HUDEP-2 (cell line): ENCODE data around the gene CCR5AS.
"Not testable (repeated sequence)": the region's sequence is repeated elsewhere in the genome, so short reads cannot be mapped to it uniquely, and the experiment has no call there.

Experiments used
- DNase-seq, 76 experiments: peaks; one replicate each; lab custom pipeline; 2025; ENCODE audit not compliant: unreplicated experiment in 76 of 76; lab: John Stamatoyannopoulos, UW

CCR5AS gene

GRCh38 chr3:46359733-46360493, 47.0 kb downstream of the CCR5AS start:
- no peak for DNase-seq

DNA sequence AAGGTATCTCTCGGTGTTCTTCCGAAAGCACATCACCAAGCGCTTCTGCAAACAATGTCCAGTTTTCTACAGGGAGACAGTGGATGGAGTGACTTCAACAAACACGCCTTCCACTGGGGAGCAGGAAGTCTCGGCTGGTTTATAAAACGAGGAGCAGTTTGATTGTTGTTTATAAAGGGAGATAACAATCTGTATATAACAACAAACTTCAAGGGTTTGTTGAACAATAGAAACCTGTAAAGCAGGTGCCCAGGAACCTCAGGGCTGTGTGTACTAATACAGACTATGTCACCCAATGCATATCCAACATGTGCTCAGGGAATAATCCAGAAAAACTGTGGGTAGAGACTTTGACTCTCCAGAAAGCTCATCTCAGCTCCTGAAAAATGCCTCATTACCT, 48.4 kb downstream of the CCR5AS start:
- DNase-seq, result no peak

DNA sequence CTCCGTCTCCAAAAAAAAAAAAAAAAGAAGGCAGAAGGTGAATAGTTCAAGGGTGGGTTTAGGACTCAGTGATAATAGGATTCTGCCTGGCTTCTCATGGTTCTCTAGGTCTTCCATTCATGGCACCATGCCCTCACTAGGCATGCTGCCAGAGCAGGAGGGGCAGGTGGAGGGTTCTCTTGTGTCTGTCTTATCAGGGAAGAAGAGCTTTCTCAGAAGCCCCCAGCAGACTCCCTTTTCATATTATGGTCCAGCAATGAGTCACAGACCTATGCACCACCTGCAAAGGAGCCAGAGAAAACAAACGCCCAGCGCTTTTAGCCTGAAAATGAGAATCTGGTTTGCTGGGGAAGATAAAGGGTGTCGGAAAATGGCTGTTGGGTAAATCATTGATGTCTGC, 50.0 kb downstream of the CCR5AS start:
- peak in 1 of 76 experiments; percentile 1 for DNase-seq

GRCh38 chr3:46356276-46356675, 50.6 kb downstream of the CCR5AS start:
- DNase-seq, result no peak

DNA sequence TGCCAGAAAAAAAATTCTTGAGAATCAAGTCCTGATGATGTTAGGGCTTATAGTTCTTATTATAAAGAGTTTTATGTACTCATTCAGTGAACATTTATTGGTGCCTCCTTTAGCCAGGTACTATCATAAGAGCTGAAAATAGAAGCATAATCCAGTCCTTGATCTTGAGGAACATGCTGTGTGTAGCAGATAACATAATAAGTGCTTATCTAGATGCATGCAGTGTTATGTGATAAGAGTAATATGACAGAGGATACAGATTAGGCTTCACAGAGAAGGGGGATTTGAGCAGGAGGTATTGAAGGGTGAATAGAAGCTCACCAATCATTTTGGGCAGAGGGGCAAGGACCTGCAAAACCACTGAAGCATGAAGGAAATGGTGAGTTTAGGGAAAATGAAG, 51.9 kb downstream of the CCR5AS start:
- no peak for DNase-seq

DNA sequence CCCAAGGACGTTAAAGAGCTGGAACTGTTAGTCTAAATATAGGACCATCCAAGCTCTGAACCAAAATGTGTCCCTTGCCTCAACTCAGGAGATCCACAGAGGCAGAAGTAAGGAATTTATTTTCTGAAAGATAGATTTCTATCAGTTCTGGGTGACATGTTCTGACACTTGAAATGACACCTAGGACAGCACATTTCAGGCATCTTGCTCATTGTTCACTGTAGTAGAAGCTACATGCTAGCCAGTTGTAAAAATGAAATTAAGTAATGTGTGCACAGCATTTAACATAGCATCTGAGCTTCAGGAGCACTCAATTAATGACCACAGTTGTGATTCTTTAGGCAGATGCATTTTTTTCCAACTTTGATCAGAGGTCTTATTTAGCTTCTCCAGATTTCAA, 52.4 kb downstream of the CCR5AS start:
- DNase-seq, result no peak

DNA sequence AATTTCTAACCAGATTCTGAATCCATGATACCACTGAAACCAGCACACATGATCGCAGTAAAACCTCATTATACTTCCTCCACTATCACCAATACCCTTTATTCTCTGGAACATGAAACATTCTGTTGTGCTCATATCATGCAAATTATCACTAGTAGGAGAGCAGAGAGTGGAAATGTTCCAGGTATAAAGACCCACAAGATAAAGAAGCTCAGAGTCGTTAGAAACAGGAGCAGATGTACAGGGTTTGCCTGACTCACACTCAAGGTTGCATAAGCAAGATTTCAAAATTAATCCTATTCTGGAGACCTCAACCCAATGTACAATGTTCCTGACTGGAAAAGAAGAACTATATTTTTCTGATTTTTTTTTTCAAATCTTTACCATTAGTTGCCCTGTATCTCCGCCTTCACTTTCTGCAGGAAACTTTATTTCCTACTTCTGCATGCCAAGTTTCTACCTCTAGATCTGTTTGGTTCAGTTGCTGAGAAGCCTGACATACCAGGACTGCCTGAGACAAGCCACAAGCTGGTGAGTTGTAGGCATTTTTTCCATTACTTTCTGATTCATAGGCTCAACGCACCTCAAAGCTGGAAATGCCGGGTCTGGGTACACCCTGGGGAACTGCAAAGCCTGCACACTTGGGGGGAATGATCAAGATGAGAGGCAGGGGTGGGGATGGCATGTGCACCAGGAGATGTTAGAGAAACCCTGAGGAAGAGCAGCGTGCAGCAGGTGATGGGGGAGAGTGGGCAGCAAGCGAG, 53.0 kb downstream of the CCR5AS start, which contains the start of gene CCR2:
Gene CCR2, plus strand, starts transcription at position 465 of the 764 bp plus-strand sequence. CDS start 3,417 bp downstream, outside the sequence.
- no peak for DNase-seq

- no peak for DNase-seq
Observed at GRCh38 chr3:46353090-46353489, 53.8 kb downstream of the CCR5AS start.

- no peak for DNase-seq
Observed at GRCh38 chr3:46351646-46352045, 55.2 kb downstream of the CCR5AS start.

DNA sequence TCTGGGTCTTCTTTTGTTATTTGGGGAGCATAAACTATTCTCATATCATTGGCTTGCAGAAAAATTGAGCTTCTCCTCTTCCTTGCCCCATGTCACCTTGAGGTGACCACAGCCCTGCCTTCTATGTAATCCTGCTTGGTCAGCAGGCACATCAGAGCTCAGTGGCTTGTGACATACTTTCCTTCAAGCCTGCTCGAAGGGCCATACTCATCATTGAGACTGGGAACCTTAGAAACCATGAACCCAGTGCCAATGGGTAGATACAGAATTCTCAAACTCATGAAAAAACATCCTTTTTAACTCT, 56.7 kb downstream of the CCR5AS start:
- no peak for DNase-seq

DNA sequence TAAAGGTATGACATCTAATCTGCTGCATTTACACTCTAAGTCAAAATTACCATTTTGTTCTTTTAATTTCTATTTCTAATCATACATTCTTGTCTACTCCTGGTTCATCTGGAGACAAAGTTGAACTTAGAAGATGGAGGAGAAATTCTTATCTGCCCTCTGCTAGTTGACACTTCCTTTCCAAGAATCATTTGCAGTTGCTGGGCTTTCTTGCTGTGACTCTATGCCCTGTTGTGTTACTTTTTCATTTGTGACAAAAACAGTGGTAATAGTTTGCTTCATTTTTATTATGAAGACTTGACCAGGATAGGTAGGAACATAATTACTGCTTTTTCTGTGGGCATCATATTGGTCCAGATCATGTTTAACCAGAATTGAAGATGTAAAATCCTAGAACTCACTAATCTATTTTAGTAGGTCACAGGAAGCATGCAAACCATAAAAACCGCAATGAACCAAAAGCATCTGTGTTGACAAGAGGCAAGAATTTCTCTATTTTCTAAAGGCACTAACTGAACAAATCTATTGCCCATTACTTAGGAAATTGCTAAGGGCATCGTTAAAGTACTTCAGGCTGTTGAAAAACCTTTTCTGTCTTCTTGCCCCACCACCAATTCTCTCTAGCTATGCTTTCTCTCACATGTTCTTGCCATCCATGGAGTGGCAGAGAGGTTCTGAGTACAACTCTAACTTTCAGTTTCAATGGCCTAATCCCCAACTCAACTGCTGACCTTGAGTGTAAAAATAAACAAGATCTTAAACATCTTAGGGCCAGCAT, 57.2 kb downstream of the CCR5AS start:
- DNase-seq, result no peak

GRCh38 chr3:46348823-46349482, 57.9 kb downstream of the CCR5AS start:
- DNase-seq, result no peak

DNA sequence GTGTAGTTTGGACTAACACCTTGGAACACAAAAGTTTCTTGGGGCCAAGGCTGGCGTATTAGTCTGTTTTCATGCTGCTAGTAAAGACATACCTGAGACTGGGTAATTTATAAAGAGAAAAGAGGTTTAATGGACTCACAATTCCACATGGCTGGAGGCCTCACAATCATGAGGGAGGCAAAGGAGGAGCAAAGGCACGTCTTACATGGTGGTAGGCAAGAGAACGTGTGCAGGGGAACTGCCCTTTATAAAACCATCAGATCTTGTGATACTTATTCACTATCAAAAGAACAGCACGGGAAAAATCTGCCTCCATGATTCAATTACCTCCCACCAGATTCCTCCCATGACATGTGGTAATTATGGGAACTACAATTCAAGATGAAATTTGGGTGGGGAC, 62.4 kb downstream of the CCR5AS start:
- no peak for DNase-seq

GRCh38 chr3:46338840-46339239, 68.0 kb downstream of the CCR5AS start:
- DNase-seq, result no peak

- no peak for DNase-seq
Observed at GRCh38 chr3:46337911-46338310, 69.0 kb downstream of the CCR5AS start.

DNA sequence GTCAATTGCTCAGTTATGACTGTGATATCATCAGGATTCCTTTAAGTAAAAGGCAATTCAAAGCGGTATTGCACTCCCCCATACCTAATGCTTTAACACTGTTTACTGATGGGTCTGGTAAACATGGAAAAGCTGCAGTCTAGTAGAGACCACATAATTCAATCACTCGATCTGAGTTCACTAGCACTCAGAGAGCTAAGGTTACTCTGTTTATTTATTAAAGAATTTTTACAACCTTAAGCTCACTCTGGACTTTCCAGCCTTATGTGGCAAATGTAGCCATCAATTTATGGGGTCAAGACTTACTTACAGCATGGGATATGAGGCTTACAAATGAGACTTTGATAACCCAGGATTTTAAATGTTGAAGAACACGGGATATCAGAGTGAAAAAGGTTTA, 71.3 kb downstream of the CCR5AS start:
- DNase-seq, result no peak

DNA sequence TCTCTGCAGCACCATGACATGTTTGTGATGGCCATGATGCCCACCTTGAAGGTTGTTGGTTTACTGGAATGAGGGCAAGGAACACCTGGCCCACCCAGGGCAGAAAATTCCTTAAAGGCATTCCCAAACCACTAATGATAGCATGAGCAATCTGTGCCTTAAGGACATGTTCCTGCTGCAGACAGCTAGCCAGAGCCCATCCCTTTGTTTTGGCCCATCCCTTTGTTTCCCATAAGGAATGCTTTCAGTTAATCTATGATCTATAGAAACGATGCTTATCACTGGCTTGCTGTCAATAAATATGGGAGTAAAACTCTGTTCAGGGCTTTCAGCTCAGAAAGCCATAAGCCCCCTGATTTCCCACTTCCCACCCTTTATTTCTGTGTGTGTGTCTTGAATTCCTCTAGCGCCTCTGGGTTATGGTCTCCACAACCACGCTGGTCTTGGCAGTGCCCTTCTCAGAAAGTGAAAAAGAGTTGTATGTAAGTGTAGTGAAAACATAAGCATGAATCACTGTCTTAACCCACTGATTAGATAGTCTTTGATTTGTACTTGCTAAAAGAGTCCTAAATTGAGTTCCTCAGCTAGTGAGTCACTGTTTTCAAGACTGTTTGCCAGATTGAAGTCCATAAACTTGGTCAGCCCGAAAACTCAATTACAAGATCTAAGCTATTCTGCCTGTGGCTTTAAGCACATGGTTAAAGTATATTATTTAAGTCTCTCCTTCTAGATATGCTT, 72.0 kb downstream of the CCR5AS start:
- no peak for DNase-seq

DNA sequence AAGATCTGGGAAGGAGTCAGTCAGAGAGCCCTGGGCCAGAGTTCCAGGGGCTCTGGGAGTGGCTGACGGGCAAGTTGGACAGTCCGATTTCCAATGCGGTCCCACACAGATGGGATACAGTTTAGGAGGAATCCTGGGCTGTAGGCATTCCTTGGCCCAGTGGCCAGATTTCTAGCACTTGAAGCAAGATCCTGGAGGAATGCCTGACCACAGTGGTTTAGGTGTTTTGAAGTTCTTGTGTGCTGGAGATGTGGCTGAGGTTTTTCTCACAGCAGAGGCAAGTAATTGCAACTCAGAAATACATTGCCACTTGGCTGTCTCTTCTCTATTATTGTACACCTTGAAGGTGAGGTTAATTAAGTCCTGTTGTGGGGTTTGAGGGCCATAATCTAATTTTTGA, 76.2 kb downstream of the CCR5AS start:
- not testable (repeated sequence) for DNase-seq

GRCh38 chr3:46325645-46326300, 81.1 kb downstream of the CCR5AS start:
- no peak for DNase-seq

- DNase-seq, result no peak
Observed at GRCh38 chr3:46324036-46324435, 82.8 kb downstream of the CCR5AS start.
